ENCODE measurements around the gene TAS2R42. TPM values are rescaled to one million over a fixed set of nuclear protein-coding genes. Genes with fewer than 3 reads are reported as not detected.

The TAS2R42 gene
- total RNA-seq, 1 experiment from 2014 or later = not detected

GRCh38 chr12:11162502-11162901, 24.2 kb downstream of the TAS2R42 start:
- no peaks in the 10 kb centered on the region for H3K9me2 ChIP-seq (replicated peaks; ENCODE audit: insufficient read depth, low read length)
- peaks cover 70% of the 10 kb centered on the region for H3K36me3 ChIP-seq (ENCODE audit: insufficient read depth, low read length)
- no peaks in the 10 kb centered on the region for H4K20me1 ChIP-seq (ENCODE audit: insufficient read depth, low read depth, low read length)
- DNase-seq = no peak
- H3K27me3 ChIP-seq (ENCODE audit: low read length) = no peaks in the 10 kb centered on the region
- no peak overlapping the region for H3K27ac ChIP-seq (ENCODE audit: low read length)
- H3K79me2 ChIP-seq (ENCODE audit: low read length) = peaks cover 100% of the 10 kb centered on the region
- no peak overlapping the region for H3K9ac ChIP-seq (ENCODE audit: low read length)
- H2AFZ ChIP-seq (ENCODE audit: low read length) = no peak overlapping the region
- peaks cover 5% of the 10 kb centered on the region for H3K9me3 ChIP-seq (ENCODE audit: low read length)
- H3K4me1 ChIP-seq (ENCODE audit: low read length) = no peaks in the 10 kb centered on the region
- no peak overlapping the region for H3K4me2 ChIP-seq (ENCODE audit: low read depth, low read length, poor library complexity, severe bottlenecking)
- H3K4me3 ChIP-seq (ENCODE audit: low read length) = no peak overlapping the region

DNA sequence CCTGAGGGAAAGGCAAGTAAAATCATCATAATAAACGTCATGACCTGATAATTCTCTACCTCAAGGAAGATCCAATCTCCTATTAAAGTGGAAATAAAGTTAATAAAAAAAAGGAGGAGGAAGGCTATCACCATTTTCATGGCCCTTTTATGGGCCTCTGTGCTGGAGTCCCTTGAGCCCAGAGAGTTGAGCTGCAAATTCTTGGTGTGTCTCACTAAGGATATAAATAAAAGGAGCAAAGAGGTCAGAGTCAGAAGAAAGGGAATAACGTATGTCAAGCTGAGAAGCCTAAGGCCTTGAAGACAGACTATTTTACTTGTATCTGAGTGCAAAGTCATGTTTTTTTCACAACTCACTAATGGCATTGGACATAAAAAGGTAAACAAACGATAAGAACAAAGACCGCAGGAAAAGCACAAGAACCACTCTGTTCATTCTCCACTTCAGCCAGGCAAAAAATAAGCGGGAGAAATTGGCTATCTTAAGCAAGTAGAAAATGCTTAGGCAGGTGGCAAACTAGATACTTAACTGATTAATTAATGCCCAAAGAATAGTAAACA, 27.8 kb downstream of the TAS2R42 start:
- no peaks in the 10 kb centered on the region for H3K9me2 ChIP-seq (replicated peaks; ENCODE audit: insufficient read depth, low read length)
- peaks cover 48% of the 10 kb centered on the region for H3K36me3 ChIP-seq (ENCODE audit: insufficient read depth, low read length)
- no peak overlapping the region for H3K27ac ChIP-seq (ENCODE audit: low read length)
- no peak overlapping the region for H2AFZ ChIP-seq (ENCODE audit: low read length)
- peaks cover 19% of the 10 kb centered on the region for H3K9me3 ChIP-seq (ENCODE audit: low read length)
- no peak for DNase-seq
- H3K4me2 ChIP-seq (ENCODE audit: low read depth, low read length, poor library complexity, severe bottlenecking) = no peak overlapping the region
- H4K20me1 ChIP-seq (ENCODE audit: insufficient read depth, low read depth, low read length) = no peaks in the 10 kb centered on the region
- H3K79me2 ChIP-seq (ENCODE audit: low read length) = peaks cover 100% of the 10 kb centered on the region
- H3K4me3 ChIP-seq (ENCODE audit: low read length) = no peak overlapping the region
- no peak overlapping the region for H3K9ac ChIP-seq (ENCODE audit: low read length)
- no peaks in the 10 kb centered on the region for H3K27me3 ChIP-seq (ENCODE audit: low read length)
- H3K4me1 ChIP-seq (ENCODE audit: low read length) = no peaks in the 10 kb centered on the region

- Histone ChIP-seq H3K79me2 (ENCODE audit: low read length) (peaks cover 83% of the 10 kb centered on the region), H3K4me1 (ENCODE audit: low read length) (no peaks in the 10 kb centered on the region), H3K4me3 (ENCODE audit: low read length) (no peak overlapping the region)
Measured at GRCh38 chr12:11154400-11154925, 32.3 kb downstream of the TAS2R42 start.

GRCh38 chr12:11152725-11153124, 34.0 kb downstream of the TAS2R42 start:
- Histone ChIP-seq H3K9me3 (ENCODE audit: low read length) (peaks cover 29% of the 10 kb centered on the region), H3K9me2 (replicated peaks; ENCODE audit: insufficient read depth, low read length) (no peaks in the 10 kb centered on the region), H3K4me1 (ENCODE audit: low read length) (no peaks in the 10 kb centered on the region), H3K79me2 (ENCODE audit: low read length) (peaks cover 65% of the 10 kb centered on the region), H3K4me2 (ENCODE audit: low read depth, low read length, poor library complexity, severe bottlenecking) (no peak overlapping the region), H3K4me3 (ENCODE audit: low read length) (no peak overlapping the region), H3K27me3 (ENCODE audit: low read length) (no peaks in the 10 kb centered on the region), H3K9ac (ENCODE audit: low read length) (no peak overlapping the region), H3K36me3 (ENCODE audit: insufficient read depth, low read length) (peaks cover 28% of the 10 kb centered on the region), H3K27ac (ENCODE audit: low read length) (no peak overlapping the region), H2AFZ (ENCODE audit: low read length) (no peak overlapping the region), H4K20me1 (ENCODE audit: insufficient read depth, low read depth, low read length) (no peaks in the 10 kb centered on the region)
- DNase-seq = no peak

More at GRCh38 chr12:11154400-11154925, 32.3 kb downstream of the TAS2R42 start:
- Histone ChIP-seq H3K36me3 (ENCODE audit: insufficient read depth, low read length) (peaks cover 34% of the 10 kb centered on the region), H3K27me3 (ENCODE audit: low read length) (no peaks in the 10 kb centered on the region), H3K9ac (ENCODE audit: low read length) (no peak overlapping the region), H2AFZ (ENCODE audit: low read length) (no peak overlapping the region), H3K27ac (ENCODE audit: low read length) (no peak overlapping the region), H3K4me2 (ENCODE audit: low read depth, low read length, poor library complexity, severe bottlenecking) (no peak overlapping the region), H3K9me3 (ENCODE audit: low read length) (peaks cover 32% of the 10 kb centered on the region), H4K20me1 (ENCODE audit: insufficient read depth, low read depth, low read length) (no peaks in the 10 kb centered on the region), H3K9me2 (replicated peaks; ENCODE audit: insufficient read depth, low read length) (no peaks in the 10 kb centered on the region)
- no peak for DNase-seq

DNA sequence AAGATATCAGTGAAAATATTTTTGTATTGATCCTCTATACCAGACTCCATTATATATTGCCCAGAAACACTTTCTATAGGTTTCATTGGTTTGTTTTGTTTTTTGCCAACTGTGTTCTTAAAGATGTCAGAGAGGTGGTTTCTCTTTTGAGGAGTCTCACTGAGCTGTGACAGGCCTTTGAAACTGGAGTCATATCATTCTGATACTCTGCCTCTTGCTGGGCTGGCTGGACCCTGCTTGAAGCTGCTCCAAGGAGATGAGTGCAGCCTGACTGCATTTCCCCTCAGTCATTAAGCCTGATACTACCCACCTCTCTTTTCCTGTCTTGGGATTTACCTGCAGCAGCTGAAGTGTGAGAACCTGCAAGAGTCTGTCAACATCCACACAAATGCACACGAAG, 35.9 kb downstream of the TAS2R42 start:
- peaks cover 27% of the 10 kb centered on the region for H3K36me3 ChIP-seq (ENCODE audit: insufficient read depth, low read length)
- no peak overlapping the region for H2AFZ ChIP-seq (ENCODE audit: low read length)
- H3K79me2 ChIP-seq (ENCODE audit: low read length) = peaks cover 65% of the 10 kb centered on the region
- no peak overlapping the region for H3K27ac ChIP-seq (ENCODE audit: low read length)
- no peaks in the 10 kb centered on the region for H4K20me1 ChIP-seq (ENCODE audit: insufficient read depth, low read depth, low read length)
- H3K9me2 ChIP-seq (replicated peaks; ENCODE audit: insufficient read depth, low read length) = no peaks in the 10 kb centered on the region
- H3K4me2 ChIP-seq (ENCODE audit: low read depth, low read length, poor library complexity, severe bottlenecking) = no peak overlapping the region
- H3K9ac ChIP-seq (ENCODE audit: low read length) = no peak overlapping the region
- H3K27me3 ChIP-seq (ENCODE audit: low read length) = no peaks in the 10 kb centered on the region
- DNase-seq = no peak
- H3K9me3 ChIP-seq (ENCODE audit: low read length) = peaks cover 18% of the 10 kb centered on the region
- no peaks in the 10 kb centered on the region for H3K4me1 ChIP-seq (ENCODE audit: low read length)
- H3K4me3 ChIP-seq (ENCODE audit: low read length) = no peak overlapping the region

GRCh38 chr12:11147420-11147819, 39.3 kb downstream of the TAS2R42 start:
- no peak overlapping the region for H3K9ac ChIP-seq (ENCODE audit: low read length)
- peaks cover 25% of the 10 kb centered on the region for H3K36me3 ChIP-seq (ENCODE audit: insufficient read depth, low read length)
- peaks cover 14% of the 10 kb centered on the region for H3K9me3 ChIP-seq (ENCODE audit: low read length)
- H2AFZ ChIP-seq (ENCODE audit: low read length) = no peak overlapping the region
- no peaks in the 10 kb centered on the region for H4K20me1 ChIP-seq (ENCODE audit: insufficient read depth, low read depth, low read length)
- H3K4me1 ChIP-seq (ENCODE audit: low read length) = no peaks in the 10 kb centered on the region
- H3K4me2 ChIP-seq (ENCODE audit: low read depth, low read length, poor library complexity, severe bottlenecking) = no peak overlapping the region
- H3K79me2 ChIP-seq (ENCODE audit: low read length) = peaks cover 66% of the 10 kb centered on the region
- no peaks in the 10 kb centered on the region for H3K27me3 ChIP-seq (ENCODE audit: low read length)
- DNase-seq = no peak
- no peaks in the 10 kb centered on the region for H3K9me2 ChIP-seq (replicated peaks; ENCODE audit: insufficient read depth, low read length)
- H3K4me3 ChIP-seq (ENCODE audit: low read length) = no peak overlapping the region
- no peak overlapping the region for H3K27ac ChIP-seq (ENCODE audit: low read length)

DNA sequence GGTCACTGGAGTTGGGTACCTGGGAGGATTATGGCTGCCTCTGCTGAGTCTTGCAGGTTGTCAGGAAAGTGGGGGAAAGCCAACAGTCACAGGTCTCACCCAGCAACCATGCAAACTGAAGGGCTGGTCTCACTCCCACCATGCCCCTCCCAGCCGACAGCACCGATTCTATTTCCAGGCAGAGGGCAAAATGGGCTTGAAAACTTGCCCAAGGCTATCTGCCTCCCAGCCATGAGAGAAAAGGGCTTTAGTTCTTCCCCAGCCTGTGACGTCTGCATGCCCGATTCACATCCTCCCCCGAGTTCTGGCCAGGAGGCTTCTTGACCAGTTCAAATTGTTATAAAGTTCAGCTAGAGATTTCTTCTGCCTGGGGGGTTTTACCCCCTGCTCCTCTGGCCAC, 42.4 kb downstream of the TAS2R42 start:
- peaks cover 21% of the 10 kb centered on the region for H3K36me3 ChIP-seq (ENCODE audit: insufficient read depth, low read length)
- H3K9me2 ChIP-seq (replicated peaks; ENCODE audit: insufficient read depth, low read length) = no peaks in the 10 kb centered on the region
- peaks cover 6% of the 10 kb centered on the region for H3K9me3 ChIP-seq (ENCODE audit: low read length)
- no peaks in the 10 kb centered on the region for H3K27me3 ChIP-seq (ENCODE audit: low read length)
- no peak overlapping the region for H2AFZ ChIP-seq (ENCODE audit: low read length)
- no peak for DNase-seq
- peaks cover 82% of the 10 kb centered on the region for H3K79me2 ChIP-seq (ENCODE audit: low read length)
- no peaks in the 10 kb centered on the region for H4K20me1 ChIP-seq (ENCODE audit: insufficient read depth, low read depth, low read length)
- no peak overlapping the region for H3K4me3 ChIP-seq (ENCODE audit: low read length)
- no peaks in the 10 kb centered on the region for H3K4me1 ChIP-seq (ENCODE audit: low read length)
- H3K9ac ChIP-seq (ENCODE audit: low read length) = no peak overlapping the region
- no peak overlapping the region for H3K27ac ChIP-seq (ENCODE audit: low read length)
- no peak overlapping the region for H3K4me2 ChIP-seq (ENCODE audit: low read depth, low read length, poor library complexity, severe bottlenecking)

GRCh38 chr12:11143352-11143751, 43.4 kb downstream of the TAS2R42 start:
- peaks cover 92% of the 10 kb centered on the region for H3K79me2 ChIP-seq (ENCODE audit: low read length)
- no peak for DNase-seq
- no peaks in the 10 kb centered on the region for H3K4me1 ChIP-seq (ENCODE audit: low read length)
- no peak overlapping the region for H3K27ac ChIP-seq (ENCODE audit: low read length)
- H3K9me3 ChIP-seq (ENCODE audit: low read length) = peaks cover 6% of the 10 kb centered on the region
- H3K27me3 ChIP-seq (ENCODE audit: low read length) = no peaks in the 10 kb centered on the region
- H3K9ac ChIP-seq (ENCODE audit: low read length) = no peak overlapping the region
- H3K9me2 ChIP-seq (replicated peaks; ENCODE audit: insufficient read depth, low read length) = no peaks in the 10 kb centered on the region
- no peak overlapping the region for H3K4me2 ChIP-seq (ENCODE audit: low read depth, low read length, poor library complexity, severe bottlenecking)
- H3K36me3 ChIP-seq (ENCODE audit: insufficient read depth, low read length) = peaks cover 21% of the 10 kb centered on the region
- no peaks in the 10 kb centered on the region for H4K20me1 ChIP-seq (ENCODE audit: insufficient read depth, low read depth, low read length)
- no peak overlapping the region for H2AFZ ChIP-seq (ENCODE audit: low read length)
- H3K4me3 ChIP-seq (ENCODE audit: low read length) = no peak overlapping the region
